Ovary (tissue), 3 donors: ENCODE measurements around the gene GPLD1.

ENCODE experiments used
- POLR2A ChIP-seq: fragments of 450-650 bp; IDR thresholded peaks from one replicate; pipeline ENCODE4 v1.6.1; 2017; ENCODE audit warnings: antibody characterized with exemption, mild to moderate bottlenecking, moderate library complexity
- TF ChIP-seq, protein P1 (sequence below), 3 donors: fragments of 450-650 bp in 2 of 3; fragments of 200-600 bp in 1 of 3; IDR thresholded peaks; one replicate each; pipeline versions ENCODE4 v1.5.1 to v1.8.0; 2016 to 2022; ENCODE audit warnings: antibody characterized with exemption in 3 of 3, mild to moderate bottlenecking in 1 of 3
- donor health status: DM: no; HTN: no; CAD: no.

DNA sequence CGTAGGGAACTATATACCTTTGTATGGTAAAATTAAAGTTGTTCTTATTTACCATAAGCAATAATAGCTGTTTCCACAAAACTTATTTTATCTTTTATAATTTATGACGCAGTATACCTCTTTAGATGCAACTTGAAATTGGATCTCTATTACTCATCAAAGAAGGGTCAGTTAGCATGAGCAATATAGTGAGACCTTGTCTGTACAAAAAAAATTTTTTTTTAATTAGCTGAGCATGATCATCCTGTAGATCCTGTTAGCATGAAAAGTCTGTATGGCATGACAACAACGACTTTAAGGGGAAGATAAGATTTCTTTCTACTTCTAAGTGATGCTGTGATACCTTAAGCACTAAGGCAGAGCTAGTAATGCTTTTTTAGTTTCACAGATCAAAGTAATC lies 11.3 kb upstream of the GPLD1 start:
- TF ChIP-seq, protein P1, sequence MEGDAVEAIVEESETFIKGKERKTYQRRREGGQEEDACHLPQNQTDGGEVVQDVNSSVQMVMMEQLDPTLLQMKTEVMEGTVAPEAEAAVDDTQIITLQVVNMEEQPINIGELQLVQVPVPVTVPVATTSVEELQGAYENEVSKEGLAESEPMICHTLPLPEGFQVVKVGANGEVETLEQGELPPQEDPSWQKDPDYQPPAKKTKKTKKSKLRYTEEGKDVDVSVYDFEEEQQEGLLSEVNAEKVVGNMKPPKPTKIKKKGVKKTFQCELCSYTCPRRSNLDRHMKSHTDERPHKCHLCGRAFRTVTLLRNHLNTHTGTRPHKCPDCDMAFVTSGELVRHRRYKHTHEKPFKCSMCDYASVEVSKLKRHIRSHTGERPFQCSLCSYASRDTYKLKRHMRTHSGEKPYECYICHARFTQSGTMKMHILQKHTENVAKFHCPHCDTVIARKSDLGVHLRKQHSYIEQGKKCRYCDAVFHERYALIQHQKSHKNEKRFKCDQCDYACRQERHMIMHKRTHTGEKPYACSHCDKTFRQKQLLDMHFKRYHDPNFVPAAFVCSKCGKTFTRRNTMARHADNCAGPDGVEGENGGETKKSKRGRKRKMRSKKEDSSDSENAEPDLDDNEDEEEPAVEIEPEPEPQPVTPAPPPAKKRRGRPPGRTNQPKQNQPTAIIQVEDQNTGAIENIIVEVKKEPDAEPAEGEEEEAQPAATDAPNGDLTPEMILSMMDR (IDR thresholded peaks at IDR 0.05) = no peak
- no peak for TF ChIP-seq POLR2A
